ENCODE data around the gene LAMA3. TPM values are rescaled to one million over a fixed set of nuclear protein-coding genes. Genes with fewer than 3 reads are reported as not detected.

The LAMA3 gene
- total RNA-seq, 1 experiment from 2014 or later = 5.6 TPM

DNA sequence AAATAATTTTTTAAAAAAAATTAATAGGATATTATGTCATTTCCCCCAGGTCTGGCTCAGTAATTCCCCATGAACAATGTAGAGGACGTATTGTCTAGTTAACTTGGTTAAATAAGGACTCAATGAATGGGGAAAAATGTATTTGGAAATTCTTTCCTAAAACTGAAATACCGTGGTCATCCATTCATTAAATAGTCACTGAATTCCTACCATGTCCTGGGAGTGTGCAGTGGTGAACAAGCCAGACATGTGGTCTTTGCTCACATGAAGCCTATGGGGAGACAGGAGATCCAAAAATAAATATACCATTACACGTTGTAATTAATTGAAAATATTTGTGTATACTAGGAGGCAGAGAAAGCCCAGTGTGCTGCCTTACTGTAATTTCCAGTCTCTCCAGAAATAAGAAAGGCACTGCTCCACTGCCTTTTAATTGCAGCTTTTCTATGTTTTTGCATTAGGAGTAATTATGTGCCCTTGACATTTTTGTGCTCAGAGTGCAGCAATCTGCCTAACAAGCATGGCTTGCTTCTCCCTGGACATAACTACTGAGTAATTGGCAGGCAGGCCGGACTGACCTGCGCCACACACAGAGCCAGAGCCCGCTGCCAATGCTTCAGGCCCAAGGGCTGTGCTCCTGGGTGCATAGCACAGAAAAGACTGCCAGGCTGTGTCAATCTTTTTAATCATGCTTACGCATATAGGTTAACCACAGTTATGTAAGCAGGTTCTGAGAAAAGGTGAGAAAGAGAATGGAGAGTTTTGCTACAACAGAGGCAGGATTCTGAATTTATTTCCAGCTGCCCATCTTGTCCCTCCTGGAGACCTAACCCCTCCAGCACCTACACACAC lies 303.1 kb downstream of the LAMA3 start:
- H3K4me2 ChIP-seq (ENCODE audit: low read length) = no peak overlapping the region
- H2AFZ ChIP-seq (ENCODE audit: low read depth, low read length, poor library complexity, severe bottlenecking) = no peak overlapping the region
- H3K27ac ChIP-seq (ENCODE audit: low read depth, low read length) = no peak overlapping the region

GRCh38 chr18:23992941-23993280 lies 303.7 kb downstream of the LAMA3 start:
- H3K36me3 ChIP-seq (ENCODE audit: control insufficient read depth in 1 of 2, insufficient read depth in 2 of 2, low read length in 2 of 2) = no peaks in the 10 kb centered on the region
- H3K4me3 ChIP-seq (replicated peaks in 1 of 2; ENCODE audit: low read depth in 1 of 2, low read length in 2 of 2) = no peak overlapping the region
- no peaks in the 10 kb centered on the region for H3K27me3 ChIP-seq (ENCODE audit: insufficient read depth, low read length)
- no peak overlapping the region for H3K9ac ChIP-seq (ENCODE audit: low read length)
- H3K79me2 ChIP-seq (ENCODE audit: insufficient read depth, low read length) = no peaks in the 10 kb centered on the region
- no peaks in the 10 kb centered on the region for H4K20me1 ChIP-seq (ENCODE audit: insufficient read depth)
- ChIA-PET CTCF (no interaction called here), RAD21 (ENCODE audit: low non-redundant PET in 1 of 2, low total read pairs in 2 of 2, uncharacterized antibody in 2 of 2, unreplicated experiment in 2 of 2) (no interaction called here), POLR2A (no interaction called here)
- no peak overlapping the region for H3K4me2 ChIP-seq (ENCODE audit: low read length)
- TF ChIP-seq YY1 (IDR thresholded peaks at IDR 0.05; ENCODE audit: extremely low read depth, insufficient replicate concordance, low read depth, low read length) (no peak), EZH2 (IDR thresholded peaks at IDR 0.05) (no peak), CEBPB (IDR thresholded peaks at IDR 0.05; ENCODE audit: low read depth) (no peak), JUND (IDR thresholded peaks at IDR 0.05) (no peak), EZH2phosphoT487 (IDR thresholded peaks at IDR 0.05; ENCODE audit: borderline replicate concordance) (no peak)
- TF ChIP-seq, protein P1, sequence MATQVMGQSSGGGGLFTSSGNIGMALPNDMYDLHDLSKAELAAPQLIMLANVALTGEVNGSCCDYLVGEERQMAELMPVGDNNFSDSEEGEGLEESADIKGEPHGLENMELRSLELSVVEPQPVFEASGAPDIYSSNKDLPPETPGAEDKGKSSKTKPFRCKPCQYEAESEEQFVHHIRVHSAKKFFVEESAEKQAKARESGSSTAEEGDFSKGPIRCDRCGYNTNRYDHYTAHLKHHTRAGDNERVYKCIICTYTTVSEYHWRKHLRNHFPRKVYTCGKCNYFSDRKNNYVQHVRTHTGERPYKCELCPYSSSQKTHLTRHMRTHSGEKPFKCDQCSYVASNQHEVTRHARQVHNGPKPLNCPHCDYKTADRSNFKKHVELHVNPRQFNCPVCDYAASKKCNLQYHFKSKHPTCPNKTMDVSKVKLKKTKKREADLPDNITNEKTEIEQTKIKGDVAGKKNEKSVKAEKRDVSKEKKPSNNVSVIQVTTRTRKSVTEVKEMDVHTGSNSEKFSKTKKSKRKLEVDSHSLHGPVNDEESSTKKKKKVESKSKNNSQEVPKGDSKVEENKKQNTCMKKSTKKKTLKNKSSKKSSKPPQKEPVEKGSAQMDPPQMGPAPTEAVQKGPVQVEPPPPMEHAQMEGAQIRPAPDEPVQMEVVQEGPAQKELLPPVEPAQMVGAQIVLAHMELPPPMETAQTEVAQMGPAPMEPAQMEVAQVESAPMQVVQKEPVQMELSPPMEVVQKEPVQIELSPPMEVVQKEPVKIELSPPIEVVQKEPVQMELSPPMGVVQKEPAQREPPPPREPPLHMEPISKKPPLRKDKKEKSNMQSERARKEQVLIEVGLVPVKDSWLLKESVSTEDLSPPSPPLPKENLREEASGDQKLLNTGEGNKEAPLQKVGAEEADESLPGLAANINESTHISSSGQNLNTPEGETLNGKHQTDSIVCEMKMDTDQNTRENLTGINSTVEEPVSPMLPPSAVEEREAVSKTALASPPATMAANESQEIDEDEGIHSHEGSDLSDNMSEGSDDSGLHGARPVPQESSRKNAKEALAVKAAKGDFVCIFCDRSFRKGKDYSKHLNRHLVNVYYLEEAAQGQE (IDR thresholded peaks at IDR 0.05; ENCODE audit: low read depth) = no peak
- no peak overlapping the region for H3K27ac ChIP-seq (ENCODE audit: low read depth, low read length)
- H3K9me2 ChIP-seq (ENCODE audit: insufficient read depth) = no peaks in the 10 kb centered on the region
- H2AFZ ChIP-seq (ENCODE audit: low read depth, low read length, poor library complexity, severe bottlenecking) = no peak overlapping the region
- H3K9me3 ChIP-seq (ENCODE audit: control insufficient read depth in 1 of 2, insufficient read depth in 1 of 2, low read depth in 1 of 2, low read length in 2 of 2) = no peaks in the 10 kb centered on the region
- intact Hi-C loops (cut with micrococcal nuclease) = no loop called here
- peaks cover 4 to 6% of the 10 kb centered on the region in 2 experiments; a peak in 3 of 4 replicates for H3K4me1 ChIP-seq (ENCODE audit: control insufficient read depth in 1 of 2, insufficient read depth in 2 of 2, low read length in 2 of 2)
- ATAC-seq (no peak), DNase-seq (ENCODE audit: low read depth, low spot score) (no peak)
- no TSS peak for BruUV-seq (replicated peaks)

More for the DNA sequence above, 303.1 kb downstream of the LAMA3 start:
- no peaks in the 10 kb centered on the region for H3K9me2 ChIP-seq (ENCODE audit: insufficient read depth)
- H3K27me3 ChIP-seq (ENCODE audit: insufficient read depth, low read length) = no peaks in the 10 kb centered on the region
- no peak for ATAC-seq
- RAD21 ChIA-PET (ENCODE audit: low non-redundant PET in 1 of 2, low total read pairs in 2 of 2, uncharacterized antibody in 2 of 2, unreplicated experiment in 2 of 2) = no interaction called here
- no peaks in the 10 kb centered on the region for H3K79me2 ChIP-seq (ENCODE audit: insufficient read depth, low read length)
- TF ChIP-seq FOSL1 (IDR thresholded peaks at IDR 0.05; ENCODE audit: low read depth) (no peak), CEBPB (IDR thresholded peaks at IDR 0.05; ENCODE audit: low read depth) (no peak), POLR2A (IDR thresholded peaks at IDR 0.05; ENCODE audit: borderline replicate concordance, extremely low read depth, insufficient read depth, insufficient read length) (no peak)
- peaks cover 4 to 6% of the 10 kb centered on the region in 2 experiments; a peak in 3 of 4 replicates for H3K4me1 ChIP-seq (ENCODE audit: control insufficient read depth in 1 of 2, insufficient read depth in 2 of 2, low read length in 2 of 2)
- H3K4me3 ChIP-seq (replicated peaks in 1 of 2; ENCODE audit: low read depth in 1 of 2, low read length in 2 of 2) = no peak overlapping the region
- H4K20me1 ChIP-seq (ENCODE audit: insufficient read depth) = no peaks in the 10 kb centered on the region
- H3K9me3 ChIP-seq (ENCODE audit: control insufficient read depth in 1 of 2, insufficient read depth in 1 of 2, low read depth in 1 of 2, low read length in 2 of 2) = no peaks in the 10 kb centered on the region
- no peaks in the 10 kb centered on the region for H3K36me3 ChIP-seq (ENCODE audit: control insufficient read depth in 1 of 2, insufficient read depth in 2 of 2, low read length in 2 of 2)
- POLR2A ChIA-PET = no interaction called here
- CTCF ChIA-PET = no interaction called here
- no peak for DNase-seq (ENCODE audit: low read depth, low spot score)
- no TSS peak for BruUV-seq (replicated peaks)
- H3K9ac ChIP-seq (ENCODE audit: low read length) = no peak overlapping the region
- intact Hi-C loops (cut with micrococcal nuclease) = no loop called here

Measured in HCT116 (cell line).